K562 (cell line): ENCODE measurements around the gene TMEM184C. TPM values are rescaled to one million over a fixed set of nuclear protein-coding genes. Genes with fewer than 3 reads are reported as not detected.

Source experiments
- CREB3L1 ChIP-seq: fragments of 450-650 bp; IDR thresholded peaks from 2 replicates; pipeline ENCODE4 v1.6.1; 2014; ENCODE audit warnings: low read depth, mild to moderate bottlenecking, moderate library complexity, borderline replicate concordance
- GTF2F1 ChIP-seq: IDR thresholded peaks from 2 replicates; pipeline ENCODE4 v1.6.1; 2011; ENCODE audit warnings: low read depth, low read length, improper control_type of control experiment
- ID3 ChIP-seq, 2 experiments: fragments of 250-450 bp in 1 of 2; fragments of 450-650 bp in 1 of 2; sonication (Bioruptor Pico) in 1 of 2; IDR thresholded peaks; 2 replicates each; pipeline versions ENCODE4 v1.6.1 to v1.8.0; 2016 to 2021; ENCODE audit warnings: mild to moderate bottlenecking in 2 of 2, moderate library complexity in 2 of 2, missing compliant biosample characterization in 1 of 2, missing genetic modification characterization in 1 of 2
- L3MBTL2 ChIP-seq: fragments of 450-650 bp; IDR thresholded peaks from 2 replicates; pipeline ENCODE4 v1.6.1; 2016; ENCODE audit warnings: mild to moderate bottlenecking, moderate library complexity
- PRMT5 ChIP-seq: sonication (generic); formaldehyde crosslinking; IDR thresholded peaks from 2 replicates; pipeline ENCODE4 v1.5.0; 2020; ENCODE audit warnings: missing genetic modification reagents
- RBM25 ChIP-seq: fragments of 200-400 bp; formaldehyde crosslinking; IDR thresholded peaks from 2 replicates; pipeline ENCODE4 v1.6.1; 2018; ENCODE audit warnings: low read length, low read depth, moderate library complexity; ENCODE audit not compliant: severe bottlenecking
- ZBTB1 ChIP-seq: sonication (generic); formaldehyde crosslinking; IDR thresholded peaks from 2 replicates; pipeline ENCODE4 v1.8.1; 2023; ENCODE audit warnings: missing genetic modification reagents, low read depth, mild to moderate bottlenecking, borderline replicate concordance
- ZSCAN32 ChIP-seq: fragments of 450-650 bp; formaldehyde crosslinking; IDR thresholded peaks from 2 replicates; pipeline ENCODE4 v1.4.0; 2020; ENCODE audit warnings: mild to moderate bottlenecking, moderate library complexity
- polyA plus RNA-seq, 8 experiments: library from polyadenylated mRNA; depleted of rRNA in 4 of 8; stranded (reverse) in 5 of 8; unstranded in 3 of 8; fragments of >200 nt; fragmentation: Nextera tagmentation in 2 of 8; fragmentation: Illumina TruSeq in 1 of 8; extraction: Ambion mirVana in 2 of 8; extraction: Trizol in 1 of 8; gene quantifications; 2 replicates each; pipeline versions ENCODE4 v1.2.1 to v1.2.3, GENCODE V29; 2011 to 2014; ENCODE audit warnings: inconsistent platforms in 1 of 8, missing spikeins in 1 of 8
- total RNA-seq, 7 experiments: library from RNA; depleted of rRNA in 6 of 7; stranded (reverse); fragments of >200 nt in 6 of 7; fragmentation: Illumina TruSeq in 2 of 7; extraction: Trizol in 2 of 7; gene quantifications; 2 replicates each; pipeline versions ENCODE4 v1.2.1 to v1.2.3, GENCODE V29; 2011 to 2021; ENCODE audit warnings: low replicate concordance in 1 of 7
- TF ChIP-seq, protein P1 (sequence below): sonication (generic); formaldehyde crosslinking; IDR thresholded peaks from 2 replicates; pipeline ENCODE4 v1.8.0; 2022; ENCODE audit warnings: mild to moderate bottlenecking, missing genetic modification reagents, borderline replicate concordance

TMEM184C gene
- total and polyA plus RNA-seq, 9 of the 15 experiments (the other 6 are each of a cell fraction or from before 2014, with no cell fraction given): 3.9 to 24.2 (median 18.2) TPM

GRCh38 chr4:147678106-147678505, 60.9 kb downstream of the TMEM184C start (continued):
- no peak for TF ChIP-seq RBM25
- no peak for TF ChIP-seq CREB3L1
- no peak for TF ChIP-seq ID3 (CRISPR knock-in tag; IDR thresholded peaks at IDR 0.05)
- TF ChIP-seq ID3 (tag; IDR thresholded peaks at IDR 0.05): no peak
- TF ChIP-seq ZBTB1: no peak
- TF ChIP-seq PRMT5 (CRISPR knock-in tag): no peak
- no peak for TF ChIP-seq L3MBTL2
- TF ChIP-seq GTF2F1: no peak
- TF ChIP-seq, protein P1, sequence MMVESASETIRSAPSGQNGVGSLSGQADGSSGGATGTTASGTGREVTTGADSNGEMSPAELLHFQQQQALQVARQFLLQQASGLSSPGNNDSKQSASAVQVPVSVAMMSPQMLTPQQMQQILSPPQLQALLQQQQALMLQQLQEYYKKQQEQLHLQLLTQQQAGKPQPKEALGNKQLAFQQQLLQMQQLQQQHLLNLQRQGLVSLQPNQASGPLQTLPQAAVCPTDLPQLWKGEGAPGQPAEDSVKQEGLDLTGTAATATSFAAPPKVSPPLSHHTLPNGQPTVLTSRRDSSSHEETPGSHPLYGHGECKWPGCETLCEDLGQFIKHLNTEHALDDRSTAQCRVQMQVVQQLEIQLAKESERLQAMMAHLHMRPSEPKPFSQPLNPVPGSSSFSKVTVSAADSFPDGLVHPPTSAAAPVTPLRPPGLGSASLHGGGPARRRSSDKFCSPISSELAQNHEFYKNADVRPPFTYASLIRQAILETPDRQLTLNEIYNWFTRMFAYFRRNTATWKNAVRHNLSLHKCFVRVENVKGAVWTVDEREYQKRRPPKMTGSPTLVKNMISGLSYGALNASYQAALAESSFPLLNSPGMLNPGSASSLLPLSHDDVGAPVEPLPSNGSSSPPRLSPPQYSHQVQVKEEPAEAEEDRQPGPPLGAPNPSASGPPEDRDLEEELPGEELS (CRISPR knock-in tag): no peak
- no peak for TF ChIP-seq ZSCAN32 (CRISPR knock-in tag)
